HepG2 (cell line): ENCODE measurements around the gene PEX19. TPM values are rescaled to one million over a fixed set of nuclear protein-coding genes. Genes with fewer than 3 reads are reported as not detected.

Source experiments
- ATAC-seq: fragments of 200-7000 bp; cut with Tn5 transposase; 3 replicates; pipeline ENCODE4 v1.9.1; 2020; ENCODE audit warnings: mild to moderate bottlenecking, moderate library complexity
- BruUV-seq: library from RNA; stranded (reverse); fragments of 400-500 nt; replicated peaks from 2 replicates; lab custom pipeline; 2021; lab: Mats Ljungman, UMichigan
- CTCF ChIA-PET: fragments of 300-600 bp; formaldehyde crosslinking; extraction: SDS; loops from one replicate; lab custom pipeline; 2021; ENCODE audit warnings: low total read pairs, inconsistent platforms, low intra/inter-chr PET ratio; lab: Yijun Ruan, JAX
- POLR2A ChIA-PET: fragments of 350-600 bp; sonication (Branson Sonifier 250); formaldehyde crosslinking; loops from one replicate; lab custom pipeline; 2020; ENCODE audit warnings: antibody characterized with exemption, inconsistent platforms; lab: Yijun Ruan, JAX
- DNase-seq: peaks from one replicate; pipeline ENCODE4 v3.0.0-alpha.2; 2015; ENCODE audit warnings: low spot score
- FAIRE-seq: peaks from 3 replicates; lab custom pipeline; 2011; peaks lifted over from hg19 to GRCh38; lab: Jason Lieb, UNC
- H2AFZ ChIP-seq: one replicate; pipeline ENCODE4 v1.6.1; 2011; ENCODE audit warnings: low read length, inconsistent platforms
- H3K27ac ChIP-seq: fragments of 300-600 bp; 3 replicates; pipeline ENCODE4 v1.8.0; 2011; ENCODE audit warnings: mixed run types, mild to moderate bottlenecking, mixed read lengths, low read length, inconsistent platforms; ENCODE audit not compliant: insufficient read depth; ENCODE audit errors: extremely low read length
- H3K27me3 ChIP-seq, 2 experiments: fragments of 200-600 bp in 1 of 2; 2 replicates in 1 of 2; 3 replicates in 1 of 2; pipeline versions ENCODE4 v1.6.0 to v1.8.0; 2011; ENCODE audit warnings: low read length in 2 of 2, mild to moderate bottlenecking in 2 of 2, moderate library complexity in 2 of 2, inconsistent platforms in 1 of 2; ENCODE audit not compliant: insufficient read depth in 2 of 2, control insufficient read depth in 1 of 2
- H3K36me3 ChIP-seq, 2 experiments: fragments of 200-600 bp in 1 of 2; replicated peaks in 1 of 2; 2 replicates in 1 of 2; 3 replicates in 1 of 2; pipeline versions ENCODE4 v1.5.1 to v1.8.0; 2011; ENCODE audit warnings: low read length in 2 of 2, inconsistent platforms in 1 of 2; ENCODE audit not compliant: insufficient read depth in 2 of 2, control insufficient read depth in 1 of 2
- H3K4me1 ChIP-seq: 2 replicates; pipeline ENCODE4 v1.5.1; 2012; ENCODE audit warnings: low read length, inconsistent platforms; ENCODE audit not compliant: insufficient read depth
- H3K4me2 ChIP-seq: 2 replicates; pipeline ENCODE4 v1.6.0; 2011; ENCODE audit warnings: low read depth, low read length, inconsistent platforms
- H3K4me3 ChIP-seq, 3 experiments: fragments of 200-600 bp in 1 of 3; sonication (generic), shearing (Covaris generic) in 1 of 3; replicated peaks in 1 of 3; 2 replicates each; pipeline ENCODE4 v1.5.1; 2011 to 2016; ENCODE audit warnings: low read length in 3 of 3, inconsistent platforms in 2 of 3, low read depth in 2 of 3, mild to moderate bottlenecking in 2 of 3, control low read depth in 1 of 3, mixed read lengths in 1 of 3; ENCODE audit not compliant: insufficient read depth in 1 of 3
- H3K79me2 ChIP-seq: one replicate; pipeline ENCODE4 v1.6.1; 2011; ENCODE audit warnings: low read length, inconsistent platforms; ENCODE audit not compliant: insufficient read depth
- H3K9ac ChIP-seq: 2 replicates; pipeline ENCODE4 v1.6.0; 2011; ENCODE audit warnings: mild to moderate bottlenecking, low read depth, low read length, inconsistent platforms; ENCODE audit not compliant: insufficient read depth
- H3K9me3 ChIP-seq: 2 replicates; pipeline ENCODE4 v1.5.1; 2012; ENCODE audit warnings: mild to moderate bottlenecking, low read length
- H4K20me1 ChIP-seq: 2 replicates; pipeline ENCODE4 v1.6.0; 2011; ENCODE audit warnings: inconsistent platforms, mild to moderate bottlenecking, low read length, moderate library complexity; ENCODE audit not compliant: insufficient read depth
- NR2F2 ChIP-seq: IDR thresholded peaks from 2 replicates; pipeline ENCODE4 v1.6.1; 2012; ENCODE audit warnings: low read depth, inconsistent platforms, borderline replicate concordance
- PHF8 ChIP-seq: sonication (generic); formaldehyde crosslinking; IDR thresholded peaks from 2 replicates; pipeline ENCODE4 v1.5.0; 2020; ENCODE audit warnings: missing genetic modification reagents
- RBFOX2 ChIP-seq: fragments of 200-400 bp; formaldehyde crosslinking; IDR thresholded peaks from 2 replicates; pipeline ENCODE4 v1.6.1; 2017; ENCODE audit warnings: low read depth, mild to moderate bottlenecking, low read length
- RCOR2 ChIP-seq: IDR thresholded peaks from 2 replicates; pipeline ENCODE4 v1.6.1; 2016; ENCODE audit warnings: missing biosample characterization, missing genetic modification reagents
- RFX5 ChIP-seq: IDR thresholded peaks from 2 replicates; pipeline ENCODE4 v1.6.1; 2011; ENCODE audit warnings: low read depth, low read length, improper control_type of control experiment
- TRIM24 ChIP-seq: sonication (generic); formaldehyde crosslinking; IDR thresholded peaks from 2 replicates; pipeline ENCODE4 v1.8.0; 2022; ENCODE audit warnings: mild to moderate bottlenecking, missing genetic modification reagents
- ZNF350 ChIP-seq: sonication (generic); formaldehyde crosslinking; IDR thresholded peaks from 2 replicates; pipeline ENCODE4 v1.4.0; 2020; ENCODE audit warnings: mild to moderate bottlenecking, low read depth, missing genetic modification reagents, borderline replicate concordance
- ZNF589 ChIP-seq: sonication (generic); formaldehyde crosslinking; conservative IDR thresholded peaks from 2 replicates; pipeline ENCODE4 v1.8.0; 2022; ENCODE audit warnings: mild to moderate bottlenecking, moderate library complexity, missing genetic modification reagents
- in situ Hi-C: cut with HindIII; loops from 2 replicates; pipeline ENCODE4 v1.10.0; 2017; ENCODE audit warnings: low pct_unique_long_range_greater_than_20kb; ENCODE audit not compliant: extremely low pct_ligation_motif_present
- intact Hi-C: fragments of 100-400 bp; cut with micrococcal nuclease; formaldehyde crosslinking; loops from one replicate; pipeline ENCODE4 v1.10.0; 2022; ENCODE audit not compliant: unreplicated experiment
- polyA plus RNA-seq, 8 experiments: library from polyadenylated mRNA; depleted of rRNA in 3 of 8; stranded (reverse) in 7 of 8; unstranded in 1 of 8; fragments of >200 nt; fragmentation: Illumina TruSeq in 4 of 8; extraction: Trizol in 4 of 8; gene quantifications; 2 replicates each; pipeline versions ENCODE4 v1.2.1 to v1.2.3, GENCODE V29; 2011 to 2016; ENCODE audit warnings: low read depth in 4 of 8, missing spikeins in 1 of 8, mixed read lengths in 1 of 8; ENCODE audit not compliant: insufficient read depth in 1 of 8
- total RNA-seq, 5 experiments: library from RNA; depleted of rRNA; stranded (reverse); fragments of >200 nt; fragmentation: Illumina TruSeq; extraction: Trizol; gene quantifications; 2 replicates each; pipeline ENCODE4 v1.2.3, GENCODE V29; 2016; ENCODE audit warnings: low read depth in 1 of 5
- TF ChIP-seq, protein P1 (sequence below): sonication (generic); formaldehyde crosslinking; IDR thresholded peaks from 2 replicates; pipeline ENCODE4 v1.8.1; 2023; ENCODE audit warnings: mild to moderate bottlenecking, moderate library complexity, missing genetic modification reagents
- TF ChIP-seq, protein P2 (sequence below): sonication (generic); formaldehyde crosslinking; conservative IDR thresholded peaks from 2 replicates; pipeline ENCODE4 v1.4.0; 2020; ENCODE audit warnings: mild to moderate bottlenecking, missing genetic modification reagents, moderate library complexity

The PEX19 gene
- total and polyA plus RNA-seq, 2 of the 13 experiments (the other 11 are each of a cell fraction or from before 2014, with no cell fraction given) = 47.0 to 51.8 TPM

DNA sequence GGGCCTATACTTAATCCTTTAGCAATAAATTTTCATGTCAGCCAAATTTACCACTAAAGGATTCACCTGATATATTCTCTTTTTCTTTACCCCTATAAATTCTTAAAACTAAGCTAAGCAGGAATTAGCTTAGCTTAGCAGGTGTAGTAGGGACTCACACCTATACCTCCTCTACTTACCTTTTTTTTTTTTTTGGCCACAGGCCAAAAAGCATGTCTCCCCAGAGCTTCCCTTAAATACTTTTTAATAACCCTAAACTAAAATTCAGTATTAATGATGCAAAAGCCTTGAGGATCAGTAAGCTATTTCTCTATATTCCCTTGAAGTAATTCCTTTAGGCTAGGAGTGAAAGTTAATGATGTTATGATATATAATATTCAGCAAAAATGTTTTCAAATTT, 56.5 kb downstream of the PEX19 start:
- DNase-seq (no peak), ATAC-seq (no peak), FAIRE-seq (no peak)
- Histone ChIP-seq H3K9me3 (no peaks in the 10 kb centered on the region), H3K79me2 (no peaks in the 10 kb centered on the region), H3K36me3 (peaks cover 35 to 94% of the 10 kb centered on the region in 2 experiments), H3K27ac (no peak overlapping the region), H3K4me3 (no peak overlapping the region), H3K4me1 (no peaks in the 10 kb centered on the region), H3K9ac (no peak overlapping the region), H4K20me1 (no peaks in the 10 kb centered on the region), H3K27me3 (no peaks in the 10 kb centered on the region), H3K4me2 (no peak overlapping the region), H2AFZ (no peak overlapping the region)
- in situ Hi-C loops (no loop called here), intact Hi-C loops (no loop called here)
- TF ChIP-seq ZNF589 (CRISPR knock-in tag) (no peak), RFX5 (no peak), NR2F2 (no peak), ZNF350 (CRISPR knock-in tag) (no peak), PHF8 (CRISPR knock-in tag) (no peak), RBFOX2 (no peak), RCOR2 (no peak), TRIM24 (no peak)
- TF ChIP-seq, protein P1, sequence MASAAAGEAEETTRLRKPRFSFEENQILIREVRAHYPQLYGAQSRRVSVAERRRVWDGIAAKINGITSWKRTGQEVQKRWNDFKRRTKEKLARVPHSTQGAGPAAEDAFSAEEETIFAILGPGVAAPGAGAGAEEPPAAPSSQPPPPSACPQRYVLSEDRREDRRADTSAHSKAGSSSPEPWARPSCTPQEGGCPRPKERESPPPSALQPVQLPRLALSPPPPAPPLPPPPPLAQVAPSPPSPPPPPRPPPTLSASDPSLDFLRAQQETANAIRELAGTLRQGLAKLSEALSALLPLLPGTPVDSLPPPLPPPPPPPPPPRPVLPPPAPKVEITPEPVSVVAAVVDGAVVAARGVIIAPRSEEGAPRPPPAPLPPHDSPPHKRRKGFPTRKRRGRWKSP = no peak
- TF ChIP-seq, protein P2, sequence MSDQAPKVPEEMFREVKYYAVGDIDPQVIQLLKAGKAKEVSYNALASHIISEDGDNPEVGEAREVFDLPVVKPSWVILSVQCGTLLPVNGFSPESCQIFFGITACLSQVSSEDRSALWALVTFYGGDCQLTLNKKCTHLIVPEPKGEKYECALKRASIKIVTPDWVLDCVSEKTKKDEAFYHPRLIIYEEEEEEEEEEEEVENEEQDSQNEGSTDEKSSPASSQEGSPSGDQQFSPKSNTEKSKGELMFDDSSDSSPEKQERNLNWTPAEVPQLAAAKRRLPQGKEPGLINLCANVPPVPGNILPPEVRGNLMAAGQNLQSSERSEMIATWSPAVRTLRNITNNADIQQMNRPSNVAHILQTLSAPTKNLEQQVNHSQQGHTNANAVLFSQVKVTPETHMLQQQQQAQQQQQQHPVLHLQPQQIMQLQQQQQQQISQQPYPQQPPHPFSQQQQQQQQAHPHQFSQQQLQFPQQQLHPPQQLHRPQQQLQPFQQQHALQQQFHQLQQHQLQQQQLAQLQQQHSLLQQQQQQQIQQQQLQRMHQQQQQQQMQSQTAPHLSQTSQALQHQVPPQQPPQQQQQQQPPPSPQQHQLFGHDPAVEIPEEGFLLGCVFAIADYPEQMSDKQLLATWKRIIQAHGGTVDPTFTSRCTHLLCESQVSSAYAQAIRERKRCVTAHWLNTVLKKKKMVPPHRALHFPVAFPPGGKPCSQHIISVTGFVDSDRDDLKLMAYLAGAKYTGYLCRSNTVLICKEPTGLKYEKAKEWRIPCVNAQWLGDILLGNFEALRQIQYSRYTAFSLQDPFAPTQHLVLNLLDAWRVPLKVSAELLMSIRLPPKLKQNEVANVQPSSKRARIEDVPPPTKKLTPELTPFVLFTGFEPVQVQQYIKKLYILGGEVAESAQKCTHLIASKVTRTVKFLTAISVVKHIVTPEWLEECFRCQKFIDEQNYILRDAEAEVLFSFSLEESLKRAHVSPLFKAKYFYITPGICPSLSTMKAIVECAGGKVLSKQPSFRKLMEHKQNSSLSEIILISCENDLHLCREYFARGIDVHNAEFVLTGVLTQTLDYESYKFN (CRISPR knock-in tag) = no peak
- ChIA-PET POLR2A (interaction anchor here (1.4 to 1.6 kb wide), 2 partner anchors 34 to 129 kb away, joined by 3 read pairs; partner anchors contain the start of gene DCAF8), CTCF (no interaction called here)
- BruUV-seq = no TSS peak
